Testis (tissue), 2 donors: ENCODE measurements around the gene PTPRT.

Source experiments
- CTCF ChIP-seq, 3 experiments: fragments of 450-650 bp in 2 of 3; fragments of 200-600 bp in 1 of 3; sonication (generic) in 1 of 3; IDR thresholded peaks; one replicate each; pipeline ENCODE4 v1.5.1; 2016 to 2019; ENCODE audit warnings: antibody characterized with exemption in 3 of 3, mild to moderate bottlenecking in 2 of 3, moderate library complexity in 1 of 3
- POLR2A ChIP-seq: fragments of 450-650 bp; IDR thresholded peaks from one replicate; pipeline ENCODE4 v1.6.1; 2017; ENCODE audit warnings: antibody characterized with exemption, mild to moderate bottlenecking, moderate library complexity

- TF ChIP-seq POLR2A, result no peak
- no peak for TF ChIP-seq CTCF (IDR thresholded peaks at IDR 0.05)
Observed at GRCh38 chr20:43119720-43120119, 70.0 kb downstream of the PTPRT start.
